B cell (primary cell): ENCODE measurements around the gene NFIC. TPM values are rescaled to one million over a fixed set of nuclear protein-coding genes. Genes with fewer than 3 reads are reported as not detected.
"Not testable (repeated sequence)": the region's sequence is repeated elsewhere in the genome, so short reads cannot be mapped to it uniquely, and the experiment has no call there.

Experiments used
- ATAC-seq: fragments of 200-7000 bp; cut with Tn5 transposase; one replicate; pipeline ENCODE4 v1.10.0; 2021; ENCODE audit warnings: low read depth, mild to moderate bottlenecking, moderate number of reproducible peaks, moderate library complexity
- CTCF ChIA-PET: fragments of 350-600 bp; sonication (Branson Sonifier 250); formaldehyde crosslinking; loops from one replicate; lab custom pipeline; 2021; ENCODE audit warnings: antibody characterized with exemption, inconsistent platforms; lab: Charles Lee
- POLR2A ChIA-PET: fragments of 350-600 bp; sonication (Branson Sonifier 250); formaldehyde crosslinking; loops from one replicate; lab custom pipeline; 2021; ENCODE audit warnings: antibody characterized with exemption; lab: Charles Lee
- DNase-seq: peaks from one replicate; pipeline ENCODE4 v3.0.0; 2013
- H2AFZ ChIP-seq: 2 replicates; pipeline ENCODE4 v1.6.1; 2012; ENCODE audit warnings: mild to moderate bottlenecking, low read depth, low read length; ENCODE audit not compliant: insufficient read depth, poor library complexity, severe bottlenecking
- H3K27ac ChIP-seq, 2 donors: 1 replicate in 1 of 2; 2 replicates in 1 of 2; pipeline ENCODE4 v1.5.1; 2012 to 2013; ENCODE audit warnings: low read length in 2 of 2, mild to moderate bottlenecking in 2 of 2, moderate library complexity in 1 of 2
- H3K27me3 ChIP-seq, 4 experiments: fragments of 200-600 bp in 1 of 4; sonication (generic) in 1 of 4; replicated peaks in 1 of 4; 1 replicate in 2 of 4; 2 replicates in 2 of 4; pipeline versions ENCODE4 v1.6.1 to v1.7.0; 2013 to 2016; ENCODE audit warnings: low read length in 3 of 4, mild to moderate bottlenecking in 2 of 4, mixed read lengths in 1 of 4, moderate library complexity in 1 of 4; ENCODE audit not compliant: insufficient read depth in 4 of 4, control insufficient read depth in 3 of 4; ENCODE audit errors: control extremely low read depth in 1 of 4
- H3K36me3 ChIP-seq, 2 experiments: replicated peaks in 1 of 2; 1 replicate in 1 of 2; 2 replicates in 1 of 2; pipeline versions ENCODE4 v1.6.1 to v1.7.1; 2013; ENCODE audit warnings: low read length in 1 of 2; ENCODE audit not compliant: insufficient read depth in 2 of 2, control insufficient read depth in 1 of 2; ENCODE audit errors: control extremely low read depth in 1 of 2, extremely low read depth in 1 of 2
- H3K4me1 ChIP-seq, 2 donors: fragments of 200-600 bp in 1 of 2; sonication (generic) in 1 of 2; 1 replicate in 1 of 2; 2 replicates in 1 of 2; pipeline versions ENCODE4 v1.5.1 to v1.6.1; 2013 to 2017; ENCODE audit warnings: low read length in 2 of 2; ENCODE audit not compliant: control insufficient read depth in 2 of 2, insufficient read depth in 2 of 2
- H3K4me2 ChIP-seq: replicated peaks from 2 replicates; pipeline ENCODE3; 2012; ENCODE audit warnings: mild to moderate bottlenecking, low read depth, low read length; ENCODE audit not compliant: poor library complexity, severe bottlenecking
- H3K4me3 ChIP-seq, 5 experiments: fragments of 200-600 bp in 1 of 5; sonication (generic) in 1 of 5; 1 replicate in 3 of 5; 2 replicates in 2 of 5; pipeline versions ENCODE4 v1.5.1 to v1.7.0; 2011 to 2016; ENCODE audit warnings: low read length in 4 of 5, mild to moderate bottlenecking in 4 of 5, low read depth in 2 of 5, control low read depth in 1 of 5, moderate library complexity in 1 of 5; ENCODE audit not compliant: insufficient read depth in 1 of 5; ENCODE audit errors: control extremely low read depth in 1 of 5, extremely low read depth in 1 of 5
- H3K79me2 ChIP-seq: fragments of 200-600 bp; sonication (generic); one replicate; pipeline ENCODE4 v1.6.0; 2016; ENCODE audit warnings: low read length; ENCODE audit not compliant: control insufficient read depth, insufficient read depth
- H3K9ac ChIP-seq: fragments of 200-600 bp; sonication (generic); 2 replicates; pipeline ENCODE4 v1.6.1; 2017; ENCODE audit warnings: mild to moderate bottlenecking, low read length, moderate library complexity
- H3K9me3 ChIP-seq, 3 donors: one replicate each; pipeline versions ENCODE4 v1.6.1 to v1.7.1; 2013; ENCODE audit warnings: low read length in 2 of 3; ENCODE audit not compliant: control insufficient read depth in 2 of 3, insufficient read depth in 1 of 3; ENCODE audit errors: control extremely low read depth in 1 of 3
- H4K20me1 ChIP-seq: 2 replicates; pipeline ENCODE4 v1.6.0; 2012; ENCODE audit warnings: mild to moderate bottlenecking, low read length; ENCODE audit not compliant: insufficient read depth, control insufficient read depth, poor library complexity, severe bottlenecking
- H3K27ac Mint-ChIP-seq: one replicate; pipeline ENCODE4 v1.8.0; 2021; ENCODE audit warnings: mixed read lengths
- H3K27me3 Mint-ChIP-seq: one replicate; pipeline ENCODE4 v1.8.0; 2021; ENCODE audit warnings: mixed read lengths
- H3K4me1 Mint-ChIP-seq: one replicate; pipeline ENCODE4 v1.8.0; 2021; ENCODE audit warnings: mixed read lengths
- H3K4me3 Mint-ChIP-seq: one replicate; pipeline ENCODE4 v1.8.0; 2021; ENCODE audit warnings: mixed read lengths
- H3K9me3 Mint-ChIP-seq: one replicate; pipeline ENCODE4 v1.8.0; 2022; ENCODE audit warnings: mixed read lengths; ENCODE audit not compliant: insufficient read depth
- CTCF ChIP-seq: fragments of 200-600 bp; IDR thresholded peaks from one replicate; pipeline ENCODE4 v1.8.0; 2022; ENCODE audit warnings: antibody characterized with exemption, mild to moderate bottlenecking
- EZH2 ChIP-seq: IDR thresholded peaks from 2 replicates; pipeline ENCODE4 v1.6.1; 2012; ENCODE audit warnings: borderline replicate concordance, low read depth, mild to moderate bottlenecking, moderate library complexity, low read length; ENCODE audit not compliant: insufficient read depth, poor library complexity, severe bottlenecking
- WGBS: methylation state at CpG from one replicate; pipeline ENCODE4 v1.1.5; 2013; ENCODE audit warnings: missing lambda C conversion rate; ENCODE audit not compliant: insufficient coverage; 5-methylcytosine and 5-hydroxymethylcytosine counted together
- intact Hi-C: fragments of 100-400 bp; cut with micrococcal nuclease; formaldehyde crosslinking; loops from one replicate; pipeline ENCODE4 v1.10.0; 2022
- polyA plus RNA-seq: library from polyadenylated mRNA; depleted of rRNA; stranded (reverse); fragments of >200 nt; gene quantifications from 2 replicates; pipeline ENCODE4 v1.2.3, GENCODE V29; 2012
- total RNA-seq, 2 donors: library from RNA; stranded (reverse); fragments of 120-200 nt in 1 of 2; gene quantifications; 1 replicate in 1 of 2; 2 replicates in 1 of 2; pipeline versions ENCODE4 v1.2.3 to v1.2.4, GENCODE V29; 2013 to 2022

Gene NFIC
- total and polyA plus RNA-seq, 2 donors (not counting 1 experiment from before 2014, with no cell fraction given) = 3.8 to 23.6 TPM

DNA sequence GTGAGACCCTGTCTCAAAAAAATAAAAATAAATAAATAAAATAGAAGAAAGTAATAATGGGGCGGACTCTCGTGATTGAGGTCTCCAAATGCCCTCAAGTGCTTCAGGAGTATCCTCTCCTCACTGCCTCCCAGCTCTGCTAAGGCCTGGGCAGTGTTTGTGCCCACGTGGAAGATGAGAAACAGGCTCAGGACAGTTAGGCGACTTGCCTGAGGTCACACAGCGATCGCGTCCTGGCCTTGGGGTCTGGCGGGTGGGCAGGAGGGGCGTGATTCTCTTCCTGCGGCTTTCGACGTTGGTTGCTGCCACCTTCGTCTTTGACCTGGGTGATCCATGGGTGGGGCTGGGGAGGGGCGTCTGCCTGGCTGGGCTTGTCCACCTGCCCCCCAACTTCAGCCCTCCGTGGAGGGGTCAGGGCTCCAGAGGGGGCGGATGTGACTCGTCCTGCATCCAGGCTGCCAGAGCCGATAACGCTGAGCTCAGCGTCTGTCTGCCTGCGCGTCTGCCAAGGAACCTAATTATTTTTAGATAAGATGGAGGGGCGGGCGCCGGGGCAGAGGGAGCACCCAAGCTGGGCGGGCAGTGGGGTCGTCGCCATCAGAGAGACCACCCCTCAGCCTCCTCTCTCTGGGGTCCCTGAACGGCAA lies 56.9 kb downstream of the NFIC start:
- DNase-seq = no peak
- Histone ChIP-seq H2AFZ (no peak overlapping the region), H3K27me3 (no peaks in the 10 kb centered on the region), H3K36me3 (no peaks in the 10 kb centered on the region), H3K4me2 (no peak overlapping the region), H3K9ac (no peak overlapping the region), H3K9me3 (peaks cover 0 to 5% (median 0%) of the 10 kb centered on the region in 3 donors), H3K4me3 (no peak overlapping the region), H3K4me1 (peaks cover 2% of the 10 kb centered on the region in 2 donors), H3K27ac (no peak overlapping the region), H4K20me1 (no peaks in the 10 kb centered on the region), H3K79me2 (no peaks in the 10 kb centered on the region)
- no peak overlapping the region for H3K4me3 Mint-ChIP-seq
- H3K27me3 Mint-ChIP-seq = no peaks in the 10 kb centered on the region
- TF ChIP-seq CTCF (no peak), EZH2 (no peak)
- H3K4me1 Mint-ChIP-seq = peaks cover 4% of the 10 kb centered on the region
- no peaks in the 10 kb centered on the region for H3K9me3 Mint-ChIP-seq
- ChIA-PET CTCF (interaction anchor here (1.8 kb wide), 1 partner anchor 96 kb away, joined by 5 read pairs; no protein-coding TSS in a partner anchor), POLR2A (no interaction called here)
- 93% methylated on average over 21 of the region's 29 CpGs for WGBS
- no peak overlapping the region for H3K27ac Mint-ChIP-seq
- intact Hi-C loops = no loop called here
- no peak for ATAC-seq

- intact Hi-C loops = no loop called here
- Histone ChIP-seq H3K4me2 (no peak overlapping the region), H3K27ac (no peak overlapping the region), H3K36me3 (no peaks in the 10 kb centered on the region), H3K27me3 (no peaks in the 10 kb centered on the region), H4K20me1 (no peaks in the 10 kb centered on the region), H3K9ac (no peak overlapping the region), H2AFZ (no peak overlapping the region), H3K9me3 (peaks cover 0 to 5% (median 0%) of the 10 kb centered on the region in 3 donors), H3K79me2 (no peaks in the 10 kb centered on the region), H3K4me1 (peaks cover 7 to 16% of the 10 kb centered on the region in 2 donors), H3K4me3 (no peak overlapping the region)
- H3K4me3 Mint-ChIP-seq = no peak overlapping the region
- H3K27ac Mint-ChIP-seq = no peak overlapping the region
- ATAC-seq = no peak
- WGBS = 97% methylated on average over 9 of the region's 9 CpGs
- TF ChIP-seq EZH2 (no peak), CTCF (no peak)
- no peaks in the 10 kb centered on the region for H3K9me3 Mint-ChIP-seq
- no peaks in the 10 kb centered on the region for H3K27me3 Mint-ChIP-seq
- peaks cover 9% of the 10 kb centered on the region for H3K4me1 Mint-ChIP-seq
- ChIA-PET POLR2A (no interaction called here), CTCF (no interaction called here)
- no peak for DNase-seq
These were observed 60.0 kb downstream of the NFIC start for GRCh38 chr19:3426433-3426832.

- H3K4me1 Mint-ChIP-seq = peaks cover 18% of the 10 kb centered on the region
- intact Hi-C loops, H2AFZ ChIP-seq, H3K36me3 ChIP-seq, H3K9me3 Mint-ChIP-seq, ATAC-seq, H3K79me2 ChIP-seq, H3K27ac ChIP-seq, H3K27me3 Mint-ChIP-seq, H3K27ac Mint-ChIP-seq, POLR2A ChIA-PET, H3K4me3 ChIP-seq, DNase-seq, H3K4me3 Mint-ChIP-seq, H3K9ac ChIP-seq, H4K20me1 ChIP-seq, H3K4me2 ChIP-seq, H3K27me3 ChIP-seq: not testable (repeated sequence)
- CTCF ChIA-PET = interaction anchor here (0.9 to 5.6 kb wide), 19 partner anchors 8 to 125 kb away, joined by 3 to 119 read pairs (median 6); partner anchors contain the start of gene SMIM24
- peaks cover 13 to 26% of the 10 kb centered on the region in 2 donors for H3K4me1 ChIP-seq
- 92% methylated on average over 4 of the region's 5 CpGs for WGBS
- H3K9me3 ChIP-seq = peaks cover 0 to 11% (median 0%) of the 10 kb centered on the region in 3 donors
These were observed 63.9 kb downstream of the NFIC start for GRCh38 chr19:3430366-3430680.
